Measurements from ENCODE around the gene LCOR. TPM values are rescaled to one million over a fixed set of nuclear protein-coding genes. Genes with fewer than 3 reads are reported as not detected.
"Not testable (repeated sequence)": the region's sequence is repeated elsewhere in the genome, so short reads cannot be mapped to it uniquely, and the experiment has no call there.

Gene LCOR
- total and polyA plus RNA-seq, 2 donors (not counting 1 experiment from before 2014, with no cell fraction given), result 15.0 to 15.7 TPM

DNA sequence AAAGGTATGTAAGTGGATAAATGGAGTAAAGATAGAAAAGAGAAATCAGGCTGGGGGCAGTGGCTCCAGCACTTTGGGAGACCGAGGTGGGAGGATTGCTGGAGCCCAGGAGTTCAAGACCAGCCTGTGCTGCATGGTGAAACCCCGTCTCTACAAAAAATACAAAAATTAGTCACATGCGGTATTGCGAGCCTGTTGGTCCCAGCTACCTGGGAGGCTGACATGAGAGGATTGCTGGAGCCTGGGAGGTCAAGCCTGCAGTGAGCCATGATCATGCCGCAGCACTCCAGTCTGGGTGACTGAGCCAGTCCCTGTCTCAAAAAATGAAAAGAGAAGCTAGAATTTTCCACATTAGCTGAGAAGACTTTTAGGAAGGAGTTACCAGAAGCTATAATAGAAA is 14.8 kb downstream of the LCOR start:
- no peak overlapping the region for H2AFZ ChIP-seq (ENCODE audit: low read length)
- H3K4me3 ChIP-seq (replicated peaks in 1 of 4; ENCODE audit: control extremely low read depth in 1 of 4, insufficient read depth in 1 of 4, low read depth in 3 of 4, low read length in 4 of 4), result no peak overlapping the region
- H4K20me1 ChIP-seq (ENCODE audit: control insufficient read depth, extremely low read depth, insufficient read depth, low read length), result no peaks in the 10 kb centered on the region
- H3K27me3 ChIP-seq (ENCODE audit: control insufficient read depth, insufficient read depth, low read length), result no peaks in the 10 kb centered on the region
- H3K9ac ChIP-seq (ENCODE audit: insufficient read depth, low read length), result no peak overlapping the region
- no peaks in the 10 kb centered on the region for H3K9me3 ChIP-seq (ENCODE audit: control insufficient read depth, insufficient read depth, low read depth, low read length)
- H3K4me1 ChIP-seq (ENCODE audit: control insufficient read depth, extremely low read depth, insufficient read depth, low read length), result peaks cover 5% of the 10 kb centered on the region
- H3K27ac ChIP-seq (ENCODE audit: insufficient read depth, low read length), result no peak overlapping the region
- peaks cover 80% of the 10 kb centered on the region for H3K79me2 ChIP-seq (ENCODE audit: control insufficient read depth, insufficient read depth, low read length)
- H3K36me3 ChIP-seq (ENCODE audit: control insufficient read depth, insufficient read depth, low read length), result no peaks in the 10 kb centered on the region
- H3K4me2 ChIP-seq (ENCODE audit: extremely low read depth, insufficient read depth, low read length), result no peak overlapping the region
- TF ChIP-seq, protein P1, sequence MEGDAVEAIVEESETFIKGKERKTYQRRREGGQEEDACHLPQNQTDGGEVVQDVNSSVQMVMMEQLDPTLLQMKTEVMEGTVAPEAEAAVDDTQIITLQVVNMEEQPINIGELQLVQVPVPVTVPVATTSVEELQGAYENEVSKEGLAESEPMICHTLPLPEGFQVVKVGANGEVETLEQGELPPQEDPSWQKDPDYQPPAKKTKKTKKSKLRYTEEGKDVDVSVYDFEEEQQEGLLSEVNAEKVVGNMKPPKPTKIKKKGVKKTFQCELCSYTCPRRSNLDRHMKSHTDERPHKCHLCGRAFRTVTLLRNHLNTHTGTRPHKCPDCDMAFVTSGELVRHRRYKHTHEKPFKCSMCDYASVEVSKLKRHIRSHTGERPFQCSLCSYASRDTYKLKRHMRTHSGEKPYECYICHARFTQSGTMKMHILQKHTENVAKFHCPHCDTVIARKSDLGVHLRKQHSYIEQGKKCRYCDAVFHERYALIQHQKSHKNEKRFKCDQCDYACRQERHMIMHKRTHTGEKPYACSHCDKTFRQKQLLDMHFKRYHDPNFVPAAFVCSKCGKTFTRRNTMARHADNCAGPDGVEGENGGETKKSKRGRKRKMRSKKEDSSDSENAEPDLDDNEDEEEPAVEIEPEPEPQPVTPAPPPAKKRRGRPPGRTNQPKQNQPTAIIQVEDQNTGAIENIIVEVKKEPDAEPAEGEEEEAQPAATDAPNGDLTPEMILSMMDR (conservative IDR thresholded peaks at IDR 0.05 in 1 of 2, IDR thresholded peaks at IDR 0.05 in 1 of 2; ENCODE audit: low read depth in 1 of 2, low read length in 2 of 2), result no peak
- no peak for TF ChIP-seq EZH2 (IDR thresholded peaks at IDR 0.05; ENCODE audit: low read length, missing control alignments)
- DNase-seq (ENCODE audit: low read depth in 2 of 2), result no peak

DNA sequence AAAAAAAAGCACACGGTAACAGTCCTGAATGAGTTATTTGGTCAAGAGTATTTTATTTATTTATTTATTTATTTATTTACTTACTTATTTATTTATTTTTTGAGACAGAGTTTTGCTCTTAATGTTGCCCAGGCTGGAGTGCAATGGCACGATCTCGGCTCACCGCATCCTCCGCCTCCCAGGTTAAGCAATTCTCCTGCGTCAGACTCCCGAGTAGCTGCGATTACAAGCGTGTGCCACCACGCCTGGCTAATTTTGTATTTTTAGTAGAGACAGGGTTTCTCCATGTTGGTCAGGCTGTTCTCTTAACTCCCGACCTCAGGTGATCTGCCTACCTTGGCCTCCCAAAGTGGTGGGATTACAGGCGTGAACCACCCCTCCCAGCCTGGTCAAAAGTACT is 15.3 kb downstream of the LCOR start:
- peaks cover 82% of the 10 kb centered on the region for H3K79me2 ChIP-seq (ENCODE audit: control insufficient read depth, insufficient read depth, low read length)
- H4K20me1 ChIP-seq (ENCODE audit: control insufficient read depth, extremely low read depth, insufficient read depth, low read length); H3K36me3 ChIP-seq (ENCODE audit: control insufficient read depth, insufficient read depth, low read length); DNase-seq (ENCODE audit: low read depth in 2 of 2); H3K27me3 ChIP-seq (ENCODE audit: control insufficient read depth, insufficient read depth, low read length); H3K4me2 ChIP-seq (ENCODE audit: extremely low read depth, insufficient read depth, low read length); H3K27ac ChIP-seq (ENCODE audit: insufficient read depth, low read length); H3K4me3 ChIP-seq (replicated peaks in 1 of 4; ENCODE audit: control extremely low read depth in 1 of 4, insufficient read depth in 1 of 4, low read depth in 3 of 4, low read length in 4 of 4); H2AFZ ChIP-seq (ENCODE audit: low read length); H3K9me3 ChIP-seq (ENCODE audit: control insufficient read depth, insufficient read depth, low read depth, low read length); H3K9ac ChIP-seq (ENCODE audit: insufficient read depth, low read length); H3K4me1 ChIP-seq (ENCODE audit: control insufficient read depth, extremely low read depth, insufficient read depth, low read length): not testable (repeated sequence)

DNA sequence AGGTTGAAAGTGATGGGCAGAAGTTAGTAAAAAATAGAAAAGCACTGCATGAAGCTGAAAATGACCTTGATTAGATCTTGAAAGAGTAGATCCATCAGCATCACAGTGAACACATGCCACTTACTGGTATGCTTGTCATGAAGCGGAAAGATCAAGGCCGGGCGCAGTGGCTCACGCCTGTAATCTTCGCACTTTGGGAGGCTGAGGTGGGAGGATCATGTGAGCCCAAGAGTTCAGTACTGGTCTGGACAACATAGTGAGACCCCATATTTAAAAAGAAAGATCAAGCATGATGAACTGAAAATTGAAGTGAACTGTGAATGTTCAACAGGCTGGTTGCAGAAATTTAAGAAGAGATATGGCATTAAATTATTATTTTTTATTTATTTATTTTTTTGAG is 18.0 kb downstream of the LCOR start:
- peaks cover 81% of the 10 kb centered on the region for H3K79me2 ChIP-seq (ENCODE audit: control insufficient read depth, insufficient read depth, low read length)
- H3K27me3 ChIP-seq (ENCODE audit: control insufficient read depth, insufficient read depth, low read length), result no peaks in the 10 kb centered on the region
- peaks cover 5% of the 10 kb centered on the region for H3K4me1 ChIP-seq (ENCODE audit: control insufficient read depth, extremely low read depth, insufficient read depth, low read length)
- H4K20me1 ChIP-seq (ENCODE audit: control insufficient read depth, extremely low read depth, insufficient read depth, low read length), result no peaks in the 10 kb centered on the region
- no peak overlapping the region for H3K4me2 ChIP-seq (ENCODE audit: extremely low read depth, insufficient read depth, low read length)
- H3K9ac ChIP-seq (ENCODE audit: insufficient read depth, low read length), result no peak overlapping the region
- TF ChIP-seq EZH2 (IDR thresholded peaks at IDR 0.05; ENCODE audit: low read length, missing control alignments), result no peak
- TF ChIP-seq, protein P1 (conservative IDR thresholded peaks at IDR 0.05 in 1 of 2, IDR thresholded peaks at IDR 0.05 in 1 of 2; ENCODE audit: low read depth in 1 of 2, low read length in 2 of 2), result no peak
- no peak overlapping the region for H3K4me3 ChIP-seq (replicated peaks in 1 of 4; ENCODE audit: control extremely low read depth in 1 of 4, insufficient read depth in 1 of 4, low read depth in 3 of 4, low read length in 4 of 4)
- H3K9me3 ChIP-seq (ENCODE audit: control insufficient read depth, insufficient read depth, low read depth, low read length), result no peaks in the 10 kb centered on the region
- no peaks in the 10 kb centered on the region for H3K36me3 ChIP-seq (ENCODE audit: control insufficient read depth, insufficient read depth, low read length)
- no peak overlapping the region for H2AFZ ChIP-seq (ENCODE audit: low read length)
- H3K27ac ChIP-seq (ENCODE audit: insufficient read depth, low read length), result peak overlapping the region; percentile 69
- DNase-seq (ENCODE audit: low read depth in 2 of 2), result no peak

Data from fibroblast of lung (primary cell).